ENCODE results near the gene ATP11A. TPM values are rescaled to one million over a fixed set of nuclear protein-coding genes. Genes with fewer than 3 reads are reported as not detected.

ATP11A gene
- total and polyA plus RNA-seq, 10 of the 15 experiments (the other 5 are each of a cell fraction or from before 2014, with no cell fraction given), result 1.4 to 69.6 (median 14.4) TPM

- Histone ChIP-seq H3K4me1 (ENCODE audit: control insufficient read depth, insufficient read depth, low read length) (peaks cover 9% of the 10 kb centered on the region), H3K9ac (ENCODE audit: control insufficient read depth, insufficient read depth, low read length) (no peak overlapping the region), H3K79me2 (ENCODE audit: control insufficient read depth, insufficient read depth, low read length) (no peaks in the 10 kb centered on the region), H3K27me3 (replicated peaks in 1 of 2; ENCODE audit: control insufficient read depth in 2 of 2, insufficient read depth in 2 of 2, low read length in 1 of 2) (no peaks in the 10 kb centered on the region), H2AFZ (ENCODE audit: control insufficient read depth, low read depth, low read length) (no peak overlapping the region), H3K4me3 (no peak overlapping the region), H3K9me3 (replicated peaks; ENCODE audit: control insufficient read depth, insufficient read depth, low read length) (no peaks in the 10 kb centered on the region), H3K36me3 (ENCODE audit: control insufficient read depth in 2 of 2, insufficient read depth in 2 of 2, low read length in 1 of 2) (peaks cover 21 to 23% of the 10 kb centered on the region in 2 experiments; a peak in 3 of 4 replicates), H3K4me2 (ENCODE audit: control insufficient read depth, insufficient read depth) (no peak overlapping the region), H4K20me1 (ENCODE audit: control insufficient read depth, insufficient read depth) (no peaks in the 10 kb centered on the region), H3K27ac (ENCODE audit: control insufficient read depth, insufficient read depth) (no peak overlapping the region)
- WGBS (ENCODE audit: insufficient coverage, insufficient replicate concordance, low lambda C conversion rate, missing lambda C conversion rate), result over 99% methylated on average over 15 of the region's 15 CpGs
- RAD21 ChIA-PET (ENCODE audit: unreplicated experiment), result no interaction called here
- BruUV-seq (replicated peaks), result no TSS peak
- DNase-seq (ENCODE audit: low read depth, low spot score), result no peak
- intact Hi-C loops (cut with micrococcal nuclease; ENCODE audit: unreplicated experiment) (no loop called here), in situ Hi-C loops (cut with MboI) (no loop called here)
- SMC1A ChIA-PET (ENCODE audit: uncharacterized antibody, unreplicated experiment), result interaction anchor here (1.1 kb wide), 1 partner anchor 24 kb away, joined by 3 read pairs; no protein-coding TSS in a partner anchor
- POLR2A ChIA-PET, result no interaction called here
- no peak for ATAC-seq
- TF ChIP-seq REST (IDR thresholded peaks at IDR 0.05; ENCODE audit: low read depth, low read length) (no peak), NR2C2 (IDR thresholded peaks at IDR 0.05; ENCODE audit: borderline replicate concordance, control insufficient read depth, insufficient read length, low read depth) (no peak)
- CTCF ChIA-PET, result no interaction called here
- FAIRE-seq, result no peak
Observed at GRCh38 chr13:112828756-112829155, 138.9 kb downstream of the ATP11A start.

- ChIA-PET SMC1A (ENCODE audit: uncharacterized antibody, unreplicated experiment) (no interaction called here), POLR2A (no interaction called here), CTCF (no interaction called here), RAD21 (ENCODE audit: unreplicated experiment) (no interaction called here)
- Histone ChIP-seq H3K9me3 (replicated peaks; ENCODE audit: control insufficient read depth, insufficient read depth, low read length) (no peaks in the 10 kb centered on the region), H3K27me3 (replicated peaks in 1 of 2; ENCODE audit: control insufficient read depth in 2 of 2, insufficient read depth in 2 of 2, low read length in 1 of 2) (no peaks in the 10 kb centered on the region), H3K27ac (ENCODE audit: control insufficient read depth, insufficient read depth) (no peak overlapping the region), H3K79me2 (ENCODE audit: control insufficient read depth, insufficient read depth, low read length) (no peaks in the 10 kb centered on the region), H3K4me3 (no peak overlapping the region), H2AFZ (ENCODE audit: control insufficient read depth, low read depth, low read length) (no peak overlapping the region), H3K4me2 (ENCODE audit: control insufficient read depth, insufficient read depth) (no peak overlapping the region), H3K36me3 (ENCODE audit: control insufficient read depth in 2 of 2, insufficient read depth in 2 of 2, low read length in 1 of 2) (peaks cover 13 to 26% of the 10 kb centered on the region in 2 experiments), H3K9ac (ENCODE audit: control insufficient read depth, insufficient read depth, low read length) (no peak overlapping the region), H4K20me1 (ENCODE audit: control insufficient read depth, insufficient read depth) (no peaks in the 10 kb centered on the region), H3K4me1 (ENCODE audit: control insufficient read depth, insufficient read depth, low read length) (peaks cover 9% of the 10 kb centered on the region)
- ATAC-seq, result no peak
- intact Hi-C loops (cut with micrococcal nuclease; ENCODE audit: unreplicated experiment), result no loop called here
- DNase-seq (ENCODE audit: low read depth, low spot score), result no peak
- TF ChIP-seq IRF4 (IDR thresholded peaks at IDR 0.05; ENCODE audit: low read depth, low read length) (no peak), SKIL (IDR thresholded peaks at IDR 0.05; ENCODE audit: low read depth, poor library complexity, severe bottlenecking) (no peak), ZNF217 (IDR thresholded peaks at IDR 0.05) (no peak)
- WGBS (ENCODE audit: insufficient coverage, insufficient replicate concordance, low lambda C conversion rate, missing lambda C conversion rate), result 98% methylated on average over 21 of the region's 21 CpGs
- in situ Hi-C loops (cut with MboI), result no loop called here
- no peak for FAIRE-seq
- no TSS peak for BruUV-seq (replicated peaks)
Observed at GRCh38 chr13:112831196-112831595, 141.4 kb downstream of the ATP11A start.

Measured in GM12878 (cell line).